GM21529 (cell line): ENCODE results near the gene LIPT2.
"Not testable (repeated sequence)": the region's sequence is repeated elsewhere in the genome, so short reads cannot be mapped to it uniquely, and the experiment has no call there.

Experiments
- ATAC-seq: cut with Tn5 transposase; IDR thresholded peaks from one replicate; pipeline ENCODE4 v1.9.1; 2021; ENCODE audit not compliant: unreplicated experiment

Gene LIPT2

GRCh38 chr11:74492974-74493790, at the start of gene LIPT2:
Gene LIPT2, minus strand, starts transcription at chr11:74493724. Its CDS starts 21 bp downstream, at chr11:74493703.
- peak; percentile 95 for ATAC-seq

- ATAC-seq: no peak
These were observed 47.9 kb upstream of the LIPT2 start for GRCh38 chr11:74541466-74541865.

GRCh38 chr11:74540270-74540669, 46.7 kb upstream of the LIPT2 start:
- no peak for ATAC-seq

- ATAC-seq: no peak
These were observed 45.2 kb upstream of the LIPT2 start for GRCh38 chr11:74538680-74539079.

GRCh38 chr11:74535371-74536160, 42.0 kb upstream of the LIPT2 start:
- no peak for ATAC-seq

- ATAC-seq: not testable (repeated sequence)
These were observed 41.4 kb upstream of the LIPT2 start for GRCh38 chr11:74534946-74535275.

GRCh38 chr11:74534216-74534945, 40.9 kb upstream of the LIPT2 start:
- no peak for ATAC-seq

- no peak for ATAC-seq
These were observed 39.9 kb upstream of the LIPT2 start for GRCh38 chr11:74533421-74533820.

- no peak for ATAC-seq
These were observed 39.1 kb upstream of the LIPT2 start for GRCh38 chr11:74532501-74533246.

GRCh38 chr11:74524978-74525377, 31.5 kb upstream of the LIPT2 start:
- ATAC-seq: no peak

GRCh38 chr11:74524501-74524900, 31.0 kb upstream of the LIPT2 start:
- ATAC-seq: no peak

- no peak for ATAC-seq
These were observed 29.3 kb upstream of the LIPT2 start for GRCh38 chr11:74522776-74523175.

GRCh38 chr11:74521666-74522252, 28.2 kb upstream of the LIPT2 start:
- no peak for ATAC-seq

GRCh38 chr11:74520927-74521665, 27.6 kb upstream of the LIPT2 start:
- ATAC-seq: no peak

- no peak for ATAC-seq
These were observed 26.8 kb upstream of the LIPT2 start for GRCh38 chr11:74520316-74520715.

- ATAC-seq: no peak
These were observed 26.2 kb upstream of the LIPT2 start for GRCh38 chr11:74519710-74520109.

- ATAC-seq: not testable (repeated sequence)
These were observed 24.1 kb upstream of the LIPT2 start for GRCh38 chr11:74517592-74517991.

- ATAC-seq: no peak
These were observed 14.1 kb upstream of the LIPT2 start for GRCh38 chr11:74507582-74507981.

- ATAC-seq: no peak
These were observed 13.3 kb upstream of the LIPT2 start for GRCh38 chr11:74506823-74507222.

- no peak for ATAC-seq
These were observed 12.4 kb upstream of the LIPT2 start for GRCh38 chr11:74505911-74506310.
